GM23248 (cell line): ENCODE data around the gene PLEKHA6. TPM values are rescaled to one million over a fixed set of nuclear protein-coding genes. Genes with fewer than 3 reads are reported as not detected.

Experiments
- DNase-seq: peaks from one replicate; pipeline ENCODE4 v3.0.0-alpha.2; 2015
- H2AFZ ChIP-seq: fragments of 200-600 bp; sonication (generic); 2 replicates; pipeline ENCODE4 v1.6.1; 2016; ENCODE audit warnings: antibody characterized with exemption
- H3F3A ChIP-seq: fragments of 200-600 bp; sonication (generic); 2 replicates; pipeline ENCODE4 v1.6.1; 2016; ENCODE audit warnings: mild to moderate bottlenecking, antibody characterized with exemption, mixed run types; ENCODE audit not compliant: insufficient read depth
- H3K27ac ChIP-seq: fragments of 200-600 bp; sonication (generic); 2 replicates; pipeline ENCODE4 v1.5.1; 2016; ENCODE audit warnings: mild to moderate bottlenecking
- H3K27me3 ChIP-seq: fragments of 200-600 bp; sonication (generic); replicated peaks from 2 replicates; pipeline ENCODE4 v1.6.1; 2016; ENCODE audit warnings: mild to moderate bottlenecking; ENCODE audit not compliant: insufficient read depth
- H3K36me3 ChIP-seq: fragments of 200-600 bp; sonication (generic); 2 replicates; pipeline ENCODE4 v1.6.1; 2016; ENCODE audit warnings: low read depth, mild to moderate bottlenecking
- H3K4me1 ChIP-seq: fragments of 200-600 bp; sonication (generic); 2 replicates; pipeline ENCODE4 v1.6.1; 2016; ENCODE audit warnings: mild to moderate bottlenecking; ENCODE audit not compliant: insufficient read depth
- H3K4me2 ChIP-seq: fragments of 200-600 bp; sonication (generic); one replicate; pipeline ENCODE4 v1.6.1; 2016; ENCODE audit warnings: mild to moderate bottlenecking; ENCODE audit not compliant: unreplicated experiment
- H3K4me3 ChIP-seq: fragments of 200-600 bp; sonication (generic); 2 replicates; pipeline ENCODE4 v1.5.1; 2016; ENCODE audit warnings: mild to moderate bottlenecking
- H3K79me2 ChIP-seq: fragments of 200-600 bp; sonication (generic); 2 replicates; pipeline ENCODE4 v1.6.1; 2016; ENCODE audit warnings: mild to moderate bottlenecking; ENCODE audit not compliant: insufficient read depth
- H3K9ac ChIP-seq: fragments of 200-600 bp; sonication (generic); 2 replicates; pipeline ENCODE4 v1.6.1; 2016; ENCODE audit warnings: mild to moderate bottlenecking
- H3K9me2 ChIP-seq: fragments of 200-600 bp; sonication (generic); 2 replicates; pipeline ENCODE4 v1.6.1; 2016; ENCODE audit warnings: mixed run types, mild to moderate bottlenecking, moderate library complexity; ENCODE audit not compliant: insufficient read depth
- H3K9me3 ChIP-seq: fragments of 200-600 bp; sonication (generic); one replicate; pipeline ENCODE4 v1.6.1; 2017; ENCODE audit warnings: low read depth
- H4K20me1 ChIP-seq: fragments of 200-600 bp; sonication (generic); 2 replicates; pipeline ENCODE4 v1.6.0; 2016; ENCODE audit not compliant: insufficient read depth
- EZH2 ChIP-seq: fragments of 200-600 bp; sonication (generic); IDR thresholded peaks from 2 replicates; pipeline ENCODE4 v1.6.1; 2018; ENCODE audit warnings: antibody characterized with exemption, mild to moderate bottlenecking; ENCODE audit not compliant: insufficient read depth, poor library complexity, severe bottlenecking
- EZH2phosphoT487 ChIP-seq: fragments of 200-600 bp; sonication (generic); IDR thresholded peaks from 2 replicates; pipeline ENCODE4 v1.6.1; 2018; ENCODE audit warnings: antibody characterized with exemption, moderate library complexity, mild to moderate bottlenecking, low read depth; ENCODE audit not compliant: insufficient read depth
- WGBS, 2 experiments: methylation state at CpG; one replicate each; pipeline ENCODE4 v1.1.6; 2015 to 2017; ENCODE audit warnings: low lambda C conversion rate in 2 of 2, low coverage in 1 of 2; ENCODE audit errors: missing lambda C conversion rate in 2 of 2; 5-methylcytosine and 5-hydroxymethylcytosine counted together
- in situ Hi-C: fragments of 300-500 bp; cut with MboI; formaldehyde crosslinking; loops from 2 replicates; pipeline ENCODE4 v1.15.0; 2020
- polyA plus RNA-seq: library from polyadenylated mRNA; unstranded; fragments of >200 nt; fragmentation: Nextera tagmentation; extraction: Ambion mirVana; gene quantifications from 2 replicates; pipeline ENCODE4 v1.2.1, GENCODE V29; 2016
- total RNA-seq: library from RNA; depleted of rRNA; stranded (reverse); fragments of >200 nt; shearing (Covaris generic); gene quantifications from 2 replicates; pipeline ENCODE4 v1.2.3, GENCODE V29; 2014

The PLEKHA6 gene
- total and polyA plus RNA-seq, 2 experiments from 2014 or later, result 4.5 to 7.3 TPM

DNA sequence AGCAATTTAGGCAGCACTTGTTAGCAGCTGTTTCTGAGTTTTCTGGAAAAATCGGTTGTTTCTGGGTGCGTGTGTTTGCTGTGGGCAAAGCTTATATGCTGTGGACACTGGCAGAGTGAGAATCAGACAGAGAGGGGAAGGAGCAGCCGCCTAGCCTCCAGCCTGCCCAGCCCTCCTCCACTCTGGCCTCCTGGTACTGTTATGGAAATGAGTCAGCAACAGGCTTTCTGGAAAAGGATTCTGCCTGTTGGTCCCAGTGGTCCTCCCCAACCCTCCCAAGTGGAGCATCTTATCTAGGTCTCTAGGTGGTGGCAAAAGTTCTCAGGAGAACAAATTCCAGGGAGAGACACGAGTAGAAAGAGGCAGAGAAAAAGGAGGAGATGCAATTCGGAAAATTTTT, 103.8 kb downstream of the PLEKHA6 start:
- H3K4me3 ChIP-seq, result no peak overlapping the region
- 45 to 49% methylated on average over 5 of the region's 5 CpGs for WGBS, 2 experiments
- no peaks in the 10 kb centered on the region for H3K9me2 ChIP-seq
- H3K27ac ChIP-seq, result 0 out of 2 replicates have a peak overlapping the region, but pooled peaks have one; percentile 13
- in situ Hi-C loops, result no loop called here
- peaks cover 19% of the 10 kb centered on the region for H3K4me1 ChIP-seq
- no peaks in the 10 kb centered on the region for H3K9me3 ChIP-seq
- H3K9ac ChIP-seq, result no peak overlapping the region
- peaks cover 8% of the 10 kb centered on the region; the same call in 1 of the 2 replicates for H3F3A ChIP-seq
- H3K36me3 ChIP-seq, result no peaks in the 10 kb centered on the region
- H3K79me2 ChIP-seq, result no peaks in the 10 kb centered on the region
- no peaks in the 10 kb centered on the region for H4K20me1 ChIP-seq
- peak overlapping the region; percentile 42 for H3K4me2 ChIP-seq
- DNase-seq, result peak; percentile 64
- no peaks in the 10 kb centered on the region for H3K27me3 ChIP-seq
- no peak for TF ChIP-seq EZH2
- TF ChIP-seq EZH2phosphoT487, result no peak
- no peak overlapping the region for H2AFZ ChIP-seq

DNA sequence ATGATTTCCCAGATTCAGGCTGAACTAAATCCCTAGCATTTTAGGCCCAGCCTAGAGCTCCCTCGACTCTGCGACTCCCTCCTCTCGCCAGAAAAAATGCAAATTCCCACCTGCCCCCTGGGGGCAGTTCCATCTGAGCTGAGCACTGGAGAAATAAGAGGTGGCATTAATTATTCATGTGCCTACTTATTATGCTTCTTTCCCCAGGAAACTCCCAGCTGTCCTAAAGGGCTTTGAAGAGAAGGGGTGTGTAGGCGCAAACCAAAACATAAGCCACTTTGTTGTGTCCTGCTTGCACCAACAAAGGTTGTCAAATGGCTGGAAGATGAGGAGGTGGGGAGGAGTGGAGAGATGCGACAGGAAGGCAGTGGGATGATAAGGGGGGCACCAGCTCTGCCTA, 104.5 kb downstream of the PLEKHA6 start:
- no peak overlapping the region for H3K4me3 ChIP-seq
- H3K27me3 ChIP-seq, result no peaks in the 10 kb centered on the region
- no peaks in the 10 kb centered on the region for H3K79me2 ChIP-seq
- no peak overlapping the region for H3K27ac ChIP-seq
- no peak for DNase-seq
- no peaks in the 10 kb centered on the region for H3K9me2 ChIP-seq
- H3F3A ChIP-seq, result peaks cover 8% of the 10 kb centered on the region; the same call in 1 of the 2 replicates
- in situ Hi-C loops, result no loop called here
- peaks cover 19% of the 10 kb centered on the region for H3K4me1 ChIP-seq
- H3K36me3 ChIP-seq, result no peaks in the 10 kb centered on the region
- TF ChIP-seq EZH2phosphoT487 (no peak), EZH2 (no peak)
- H3K9ac ChIP-seq, result no peak overlapping the region
- H2AFZ ChIP-seq, result no peak overlapping the region
- H3K4me2 ChIP-seq, result no peak overlapping the region
- H4K20me1 ChIP-seq, result no peaks in the 10 kb centered on the region
- WGBS, 2 experiments, result 94 to 95% methylated on average over 5 of the region's 5 CpGs
- H3K9me3 ChIP-seq, result no peaks in the 10 kb centered on the region

DNA sequence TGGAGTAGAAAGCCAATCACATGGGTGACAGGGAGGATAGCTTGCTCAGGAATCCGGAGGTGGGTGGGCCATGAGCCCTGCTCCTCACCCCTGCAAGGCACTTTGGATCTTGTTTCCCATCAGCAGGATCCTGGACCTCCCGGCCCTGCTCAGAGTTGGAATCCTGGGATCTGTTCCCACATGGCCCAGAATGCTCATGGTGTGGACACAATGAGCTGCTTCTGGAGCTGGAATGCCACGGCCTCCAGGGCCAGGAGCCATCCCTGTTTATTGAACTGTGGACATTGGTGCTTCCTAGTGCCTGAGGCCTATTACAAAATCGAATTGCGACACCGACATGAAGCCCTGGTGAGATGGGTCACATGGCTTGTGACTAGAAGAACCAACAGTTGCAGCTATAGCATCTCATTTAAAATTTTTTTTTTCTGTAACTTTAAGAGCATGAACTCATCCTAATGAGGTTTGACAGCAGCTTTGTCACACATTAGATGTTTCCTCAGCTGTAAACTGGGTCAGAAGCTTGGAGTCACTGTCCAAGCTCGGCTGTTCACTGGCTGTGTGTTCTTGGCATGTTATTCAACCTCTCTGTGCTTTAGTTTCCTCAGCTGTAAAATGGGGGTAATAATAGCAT, 105.6 kb downstream of the PLEKHA6 start:
- H3K9me2 ChIP-seq, result no peaks in the 10 kb centered on the region
- TF ChIP-seq EZH2phosphoT487 (no peak), EZH2 (no peak)
- H2AFZ ChIP-seq, result peak overlapping the region; percentile 58
- peak overlapping the region; percentile 40 for H3K27ac ChIP-seq
- peaks cover 19% of the 10 kb centered on the region for H3K4me1 ChIP-seq
- H3K4me2 ChIP-seq, result no peak overlapping the region
- in situ Hi-C loops, result no loop called here
- DNase-seq, result peak; percentile 88
- H3K4me3 ChIP-seq, result no peak overlapping the region
- H3K9ac ChIP-seq, result no peak overlapping the region
- H3K79me2 ChIP-seq, result no peaks in the 10 kb centered on the region
- H3K36me3 ChIP-seq, result no peaks in the 10 kb centered on the region
- WGBS, 2 experiments, result 11 to 13% methylated on average over 7 of the region's 7 CpGs
- H3K27me3 ChIP-seq, result no peaks in the 10 kb centered on the region
- no peaks in the 10 kb centered on the region for H3K9me3 ChIP-seq
- H3F3A ChIP-seq, result peaks cover 8% of the 10 kb centered on the region; the same call in 1 of the 2 replicates
- H4K20me1 ChIP-seq, result no peaks in the 10 kb centered on the region

DNA sequence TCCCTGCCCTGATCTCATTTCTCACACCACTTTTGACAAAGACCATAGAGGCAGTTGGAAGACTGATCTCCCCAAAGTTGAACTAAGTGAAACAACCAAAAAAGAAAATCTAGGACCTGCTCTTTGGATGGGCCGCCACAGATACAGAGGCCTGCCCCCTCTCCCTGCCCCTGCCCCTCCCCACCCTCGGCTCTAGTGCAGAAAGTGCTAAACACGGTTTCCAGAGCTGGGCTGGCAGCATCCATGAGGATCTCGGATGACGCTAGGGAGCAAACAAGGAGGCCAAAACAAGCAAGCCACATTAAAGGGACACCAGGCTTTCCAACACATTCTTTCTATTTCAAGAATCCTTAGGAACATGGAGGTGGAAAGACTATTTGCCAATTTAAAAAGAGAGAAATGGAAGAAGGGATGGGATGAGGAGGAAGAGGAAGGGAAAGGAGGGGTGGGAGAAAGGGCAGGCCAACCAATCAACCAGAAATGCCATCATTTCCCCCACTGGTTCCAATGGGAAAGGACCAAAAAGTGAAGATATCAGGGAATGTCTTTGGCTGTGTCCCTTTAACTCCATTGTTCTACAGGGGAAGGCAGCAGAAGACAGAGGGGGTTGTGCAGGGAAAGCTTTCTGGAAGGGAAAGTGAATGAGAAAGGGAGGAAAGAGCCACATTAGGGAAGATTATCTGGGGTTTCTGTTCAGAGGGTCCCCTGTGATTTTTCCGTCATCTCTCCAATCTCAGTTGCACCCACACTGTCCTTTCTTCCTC, 107.6 kb downstream of the PLEKHA6 start:
- H3K4me1 ChIP-seq, result peaks cover 19% of the 10 kb centered on the region
- no peaks in the 10 kb centered on the region for H3K9me2 ChIP-seq
- in situ Hi-C loops, result no loop called here
- H3K27ac ChIP-seq, result no peak overlapping the region
- no peaks in the 10 kb centered on the region for H3K79me2 ChIP-seq
- H3F3A ChIP-seq, result peaks cover 8% of the 10 kb centered on the region; the same call in 1 of the 2 replicates
- WGBS, 2 experiments, result 82 to 86% methylated on average over 6 of the region's 6 CpGs
- TF ChIP-seq EZH2phosphoT487, result no peak
- TF ChIP-seq EZH2, result no peak
- H3K27me3 ChIP-seq, result no peaks in the 10 kb centered on the region
- H3K9ac ChIP-seq, result no peak overlapping the region
- no peaks in the 10 kb centered on the region for H3K9me3 ChIP-seq
- H4K20me1 ChIP-seq, result no peaks in the 10 kb centered on the region
- no peak overlapping the region for H2AFZ ChIP-seq
- no peaks in the 10 kb centered on the region for H3K36me3 ChIP-seq
- no peak overlapping the region for H3K4me3 ChIP-seq
- no peak for DNase-seq
- H3K4me2 ChIP-seq, result no peak overlapping the region
